C1 segment of cervical spinal cord (tissue), 14 donors: Measurements from ENCODE around the gene KAT6B.
A peak's percentile ranks its signal among the peaks of the same experiment; 100 is the strongest.
"Not testable (repeated sequence)": the region's sequence is repeated elsewhere in the genome, so short reads cannot be mapped to it uniquely, and the experiment has no call there.

Experiments
- DNase-seq, 14 donors: peaks; one replicate each; lab custom pipeline; 2025; lab: John Stamatoyannopoulos, UW

Gene KAT6B

DNA sequence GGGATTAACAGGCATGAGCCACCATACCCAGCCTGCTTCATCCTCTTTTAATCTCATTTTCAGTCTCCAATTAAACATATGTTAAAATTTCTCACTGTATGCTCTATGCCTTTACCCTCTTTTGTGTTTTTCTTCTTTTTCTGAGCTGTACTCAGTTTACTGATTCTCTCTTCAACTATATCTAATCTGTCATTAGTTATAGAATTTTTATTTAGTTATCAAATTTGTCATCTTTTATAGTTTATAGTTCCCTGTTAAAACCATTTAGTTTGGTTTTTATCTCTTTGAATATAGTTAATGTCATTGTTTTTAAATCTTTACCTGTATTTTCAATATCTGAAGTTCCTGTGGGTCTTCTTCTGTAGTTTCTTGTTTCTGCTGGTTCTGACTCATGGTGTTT is 93.3 kb downstream of the KAT6B start:
- DNase-seq = no peak

DNA sequence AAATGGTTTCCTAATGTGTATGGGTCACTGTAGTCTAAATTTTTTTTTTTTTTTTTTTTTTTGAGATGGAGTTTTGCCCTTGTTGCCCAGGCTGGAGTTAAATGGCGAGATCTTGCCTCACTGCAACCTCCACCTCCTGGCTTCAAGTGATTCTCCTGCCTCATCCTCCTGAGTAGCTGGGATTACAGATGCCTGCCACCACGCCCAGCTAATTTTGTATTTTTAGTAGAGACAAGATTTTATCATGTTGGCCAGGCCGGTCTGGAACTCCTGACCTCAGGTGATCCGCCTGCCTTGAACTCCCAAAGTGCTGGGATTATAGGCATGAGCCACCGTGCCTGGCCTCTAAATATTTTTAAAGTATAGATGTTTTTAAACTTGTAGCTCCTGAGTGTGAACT is 94.7 kb downstream of the KAT6B start:
- not testable (repeated sequence) for DNase-seq

DNA sequence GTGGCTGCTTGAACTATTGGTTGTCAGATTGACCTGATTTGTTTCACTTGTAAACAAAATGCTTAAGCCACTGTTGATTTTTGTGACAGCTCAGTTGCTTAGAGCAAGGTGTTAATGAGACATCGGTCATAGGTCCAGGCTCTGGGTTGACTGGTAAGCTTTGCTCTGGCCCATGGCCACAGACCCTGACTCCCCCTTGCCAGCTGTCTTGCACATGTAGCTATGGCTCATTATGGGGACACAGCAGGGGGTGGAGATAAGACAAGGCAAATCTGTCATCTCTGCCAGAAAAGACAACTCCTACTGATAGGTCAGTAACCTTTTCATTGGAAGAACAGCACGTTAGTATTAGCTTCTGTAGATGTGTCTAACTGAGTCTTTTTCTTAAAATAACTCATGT is 95.3 kb downstream of the KAT6B start:
- peak in 1 of 14 donors; percentile 58 for DNase-seq

- DNase-seq = no peak
These were observed 96.5 kb downstream of the KAT6B start for GRCh38 chr10:74922921-74923320.

DNA sequence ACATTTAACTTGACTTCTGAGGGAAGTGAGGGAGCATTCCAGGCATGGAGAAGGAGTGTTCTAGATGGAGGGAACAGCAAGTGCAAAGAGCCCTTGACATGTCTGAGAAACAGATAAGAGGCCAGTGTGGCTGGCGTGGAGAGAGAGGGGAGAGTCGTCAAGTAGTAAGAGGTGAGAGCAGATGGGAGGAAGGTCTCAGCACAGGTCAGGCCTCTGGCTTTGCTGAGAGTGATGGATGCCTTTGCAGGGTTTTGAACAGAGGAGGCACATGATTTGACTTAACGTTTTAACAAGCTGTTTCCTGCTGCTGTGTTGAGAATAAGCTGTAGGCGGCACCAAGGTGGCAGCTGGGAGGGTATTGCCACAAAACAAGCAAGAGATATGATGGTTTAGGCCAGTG is 97.2 kb downstream of the KAT6B start:
- DNase-seq = peak in 1 of 14 donors; percentile 18

GRCh38 chr10:74924251-74924963 is 98.0 kb downstream of the KAT6B start:
- DNase-seq = peak in 1 of 14 donors; percentile 29

- no peak for DNase-seq
These were observed 98.9 kb downstream of the KAT6B start for GRCh38 chr10:74925291-74925690.

DNA sequence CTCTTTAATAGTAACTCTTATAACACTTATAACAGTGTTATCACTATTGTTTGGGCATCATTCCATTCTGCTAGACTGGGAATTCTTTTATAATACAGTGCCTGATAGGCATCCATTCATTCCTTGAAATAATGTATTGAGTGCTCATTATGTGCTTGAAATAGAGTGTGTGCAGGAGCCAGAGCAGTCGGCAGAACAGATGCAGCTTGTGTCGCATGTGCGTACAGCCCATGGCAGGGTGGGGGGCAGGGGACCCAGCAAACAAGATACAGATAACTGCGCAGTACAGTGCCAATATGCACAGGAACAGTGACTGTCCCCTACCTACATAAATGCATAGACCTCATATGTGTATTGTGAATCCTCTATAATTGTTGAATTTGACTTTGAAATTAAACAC is 99.3 kb downstream of the KAT6B start:
- peak in 1 of 14 donors; percentile 25 for DNase-seq

GRCh38 chr10:74926791-74927585 is 100.6 kb downstream of the KAT6B start:
- DNase-seq = peak in 3 of 14 donors; percentile 6 to 42 (median 26)

DNA sequence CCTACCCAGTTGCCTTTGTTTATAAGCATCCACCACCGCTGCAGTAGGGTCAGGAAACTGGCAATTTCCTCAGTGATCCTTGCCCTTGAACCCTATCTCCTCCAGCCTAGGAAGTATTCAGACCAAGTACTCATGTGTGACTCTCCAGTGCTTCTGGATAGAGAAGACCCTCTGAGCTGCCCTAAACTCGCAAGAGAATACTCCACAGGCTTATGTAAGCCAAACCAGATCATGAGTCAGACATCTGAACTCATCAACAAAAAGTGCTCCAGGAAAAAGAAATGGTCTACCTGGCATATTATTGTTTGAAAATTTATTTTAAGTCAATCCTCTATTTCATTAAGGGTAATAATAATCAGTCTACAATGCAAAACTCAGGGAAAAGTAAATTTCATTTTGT is 101.3 kb downstream of the KAT6B start:
- no peak for DNase-seq

DNA sequence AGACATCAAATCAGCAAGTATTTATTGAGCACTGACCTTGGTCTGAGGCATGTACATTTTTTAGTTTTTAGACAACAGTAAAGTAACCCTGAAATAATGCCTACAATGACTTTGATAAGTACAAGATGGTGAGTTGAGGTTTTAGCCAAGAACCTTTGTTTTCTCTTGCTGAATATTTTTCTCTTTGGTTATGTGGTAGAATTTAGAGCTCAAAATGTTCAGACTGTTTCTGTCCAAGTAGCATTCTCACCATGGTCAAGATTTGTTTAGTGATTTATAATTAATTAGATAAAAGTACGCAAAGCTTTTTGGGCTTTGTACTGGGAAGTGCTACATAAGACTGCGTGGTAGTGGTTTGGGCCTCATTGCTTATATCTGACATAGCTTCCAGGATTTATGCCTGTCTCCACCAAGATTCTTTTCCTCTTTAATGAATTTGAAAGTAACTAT is 102.4 kb downstream of the KAT6B start:
- peak in 1 of 14 donors; percentile 26 for DNase-seq

DNA sequence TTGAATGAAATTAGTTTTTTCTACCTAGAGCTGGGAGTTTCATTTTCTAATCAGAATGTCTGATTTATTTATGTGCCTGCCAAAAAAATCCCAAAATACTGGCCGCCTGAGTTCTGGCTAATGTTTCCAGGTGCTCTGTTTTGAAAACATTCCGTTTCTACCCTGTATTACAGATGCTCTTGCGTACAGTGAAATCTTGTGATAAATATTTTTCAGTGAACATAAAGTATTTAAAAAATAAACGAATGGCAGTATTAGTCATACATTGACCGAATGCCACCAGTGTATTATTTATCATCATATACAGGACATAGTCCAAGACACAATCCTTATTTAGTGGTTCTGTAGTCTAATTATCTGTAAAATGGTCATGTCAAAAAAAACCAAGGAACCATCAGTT is 102.8 kb downstream of the KAT6B start:
- DNase-seq = peak in 1 of 14 donors; percentile 26

DNA sequence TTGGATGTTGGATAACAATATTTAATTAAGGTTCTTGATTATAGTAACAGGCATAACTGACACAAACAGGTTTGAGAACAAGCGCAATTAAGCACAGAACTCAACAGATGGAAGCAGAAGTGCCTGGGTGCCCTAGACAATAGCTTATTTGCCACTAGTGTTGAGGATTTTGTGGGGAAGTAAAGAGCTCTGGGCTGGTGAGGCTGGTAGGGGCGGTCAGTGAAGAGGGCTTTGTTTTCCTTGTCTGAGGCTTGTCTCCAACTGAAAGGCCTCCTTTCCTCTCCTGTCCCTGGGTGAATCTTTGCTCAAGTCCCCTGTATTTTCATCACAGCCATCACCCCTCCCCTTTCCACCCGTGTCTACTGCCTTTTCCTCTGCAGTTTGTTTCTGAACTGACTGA is 104.6 kb downstream of the KAT6B start:
- DNase-seq = peak in 3 of 14 donors; percentile 13 to 78 (median 14)

DNA sequence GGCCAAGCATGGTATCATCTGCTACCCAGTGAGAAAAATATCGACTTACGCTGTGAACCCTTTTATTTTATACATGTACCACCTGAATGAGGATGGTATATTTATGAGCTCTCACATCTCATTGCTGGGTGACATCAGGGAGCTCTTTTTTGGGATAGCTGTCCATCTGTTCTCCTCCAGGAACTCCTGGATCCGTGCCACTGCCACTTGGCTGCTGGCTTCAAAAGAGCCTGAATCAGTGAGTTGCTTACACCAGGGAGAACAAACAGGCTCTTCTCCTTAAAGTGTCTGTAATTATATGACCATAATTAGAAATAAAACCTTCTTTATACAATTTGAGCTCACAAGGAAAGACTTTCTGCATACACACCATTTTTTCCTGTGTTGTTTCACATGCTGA is 106.2 kb downstream of the KAT6B start:
- DNase-seq = peak in 9 of 14 donors; percentile 15 to 97 (median 25)

GRCh38 chr10:74934100-74934812 is 107.9 kb downstream of the KAT6B start:
- peak in 1 of 14 donors; percentile 24 for DNase-seq

DNA sequence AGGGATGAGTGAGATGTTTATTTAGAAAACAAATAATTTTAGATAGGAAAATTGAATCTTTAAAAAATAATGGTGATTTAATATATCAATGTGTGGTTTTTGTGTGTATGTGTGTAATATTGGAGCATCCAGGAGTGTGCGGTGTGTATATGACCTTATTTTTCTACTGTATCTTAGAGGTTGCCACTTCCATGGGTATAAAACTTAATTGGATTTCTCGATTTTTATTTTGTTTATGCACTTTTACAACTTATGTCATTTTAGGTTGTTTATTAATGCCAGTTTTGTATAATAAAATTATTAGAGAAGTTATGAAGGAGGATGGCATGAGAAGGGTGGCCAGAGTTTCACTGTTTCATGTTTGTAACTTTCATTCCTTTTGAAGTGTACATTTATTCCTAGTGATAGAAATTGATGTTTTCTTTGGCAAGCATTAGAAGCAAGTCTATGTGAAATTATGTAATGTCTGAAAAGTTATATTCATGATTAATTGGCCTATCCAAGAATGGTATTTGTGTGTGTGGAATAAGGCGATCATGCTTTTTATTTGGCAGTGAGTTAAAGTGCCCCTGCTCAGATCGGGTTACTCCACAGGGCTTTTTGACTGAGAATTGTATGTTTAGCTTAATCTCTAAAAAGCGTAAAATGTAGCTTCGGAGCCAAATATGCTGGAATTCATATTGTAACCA is 110.3 kb downstream of the KAT6B start:
- DNase-seq = peak in 1 of 14 donors; percentile 12

DNA sequence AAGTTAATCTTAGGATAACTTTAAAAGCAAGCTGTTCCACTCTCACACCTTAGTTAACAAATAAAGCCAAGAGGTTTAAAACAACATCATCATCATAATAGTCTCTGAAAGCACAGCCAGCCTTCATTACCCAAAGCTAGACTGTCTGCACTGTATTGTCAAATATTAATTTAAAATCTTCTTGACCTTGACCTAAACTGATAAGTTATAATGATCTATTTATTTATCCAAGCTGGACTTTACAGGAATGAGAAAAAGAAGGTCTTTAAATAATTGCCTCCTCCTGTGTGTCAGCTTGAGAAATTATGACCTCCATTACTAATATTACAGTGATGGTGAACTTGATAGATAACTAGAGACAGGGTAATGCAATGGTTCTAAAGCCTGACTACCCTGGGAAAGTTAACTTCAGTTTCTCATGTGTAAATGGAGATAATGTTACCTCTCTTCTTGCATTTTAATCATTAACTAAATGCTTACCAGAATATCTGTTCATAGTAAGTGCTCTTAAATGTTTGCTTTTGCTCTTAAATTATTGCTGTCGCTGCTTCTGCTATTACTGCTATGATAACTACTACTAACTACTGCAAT is 111.0 kb downstream of the KAT6B start:
- no peak for DNase-seq

DNA sequence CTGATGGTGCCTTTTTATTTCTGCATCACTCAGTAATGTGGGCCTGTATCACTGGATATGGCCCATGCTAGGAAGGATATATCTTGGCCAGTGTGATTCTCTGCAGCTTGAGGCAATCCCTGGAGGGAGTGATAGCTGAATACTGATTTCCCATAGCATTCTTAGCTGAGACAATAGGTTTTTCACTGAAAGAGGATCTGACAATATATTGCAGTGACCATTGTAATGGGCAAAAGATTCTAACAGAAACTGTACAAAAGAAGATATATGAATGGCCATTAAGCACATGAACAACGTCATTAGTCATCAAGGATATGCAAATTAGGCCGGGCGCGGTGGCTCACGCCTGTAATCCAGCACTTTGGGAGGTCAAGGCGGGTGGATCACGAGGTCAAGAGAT is 117.8 kb downstream of the KAT6B start:
- no peak for DNase-seq

DNA sequence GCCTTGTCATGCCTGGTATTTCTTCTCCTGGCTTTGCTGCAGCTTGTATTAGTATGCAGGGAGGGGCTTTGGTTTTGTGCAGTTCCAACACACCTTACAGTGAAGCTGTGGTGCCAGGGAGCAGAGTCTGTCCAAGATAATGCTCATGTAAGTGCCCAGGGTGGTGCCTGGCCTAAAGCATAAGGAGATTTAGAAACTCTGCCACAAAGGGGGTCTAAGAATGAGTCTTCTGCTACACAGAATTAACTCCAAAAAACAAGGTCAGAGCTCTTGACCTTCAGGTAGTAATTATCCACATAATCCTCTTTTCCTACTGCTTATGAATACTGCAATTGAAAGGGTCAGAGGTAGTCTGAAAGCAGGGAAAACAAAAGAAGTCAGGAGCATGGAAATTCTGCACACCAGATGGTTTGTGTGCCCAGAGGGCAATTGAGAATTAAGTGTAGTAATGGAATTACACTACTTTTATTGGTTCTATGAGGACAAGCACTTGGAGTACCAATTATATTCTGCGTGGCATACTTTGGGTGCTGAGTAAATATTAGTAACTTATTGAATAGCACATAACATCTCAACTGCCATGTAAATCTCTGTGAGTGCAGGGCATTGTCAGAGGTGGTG is 121.5 kb downstream of the KAT6B start:
- no peak for DNase-seq

- DNase-seq = no peak
These were observed 122.8 kb downstream of the KAT6B start for GRCh38 chr10:74949034-74949832.
